H1 (cell line): ENCODE results near the gene BPIFB2. TPM values are rescaled to one million over a fixed set of nuclear protein-coding genes. Genes with fewer than 3 reads are reported as not detected.

Experiments used
- CTCF ChIA-PET: fragments of 300-600 bp; sonication (Branson Sonifier 250); formaldehyde crosslinking; loops from one replicate; lab custom pipeline; 2021; ENCODE audit not compliant: partially characterized antibody; lab: Charles Lee
- POLR2A ChIA-PET: fragments of 300-600 bp; sonication (Branson Sonifier 250); formaldehyde crosslinking; loops from one replicate; lab custom pipeline; 2021; ENCODE audit warnings: inconsistent platforms; ENCODE audit not compliant: partially characterized antibody; lab: Charles Lee
- DNase-seq, 2 experiments: peaks; one replicate each; pipeline versions ENCODE4 v3.0.0 to v3.0.0-alpha.2; 2010 to 2022; ENCODE audit warnings: low spot score in 2 of 2, low read depth in 1 of 2, mixed read lengths in 1 of 2
- FAIRE-seq: peaks from 2 replicates; lab custom pipeline; 2011; peaks lifted over from hg19 to GRCh38; lab: Jason Lieb, UNC
- H2AFZ ChIP-seq: 2 replicates; pipeline ENCODE4 v1.8.1; 2012; ENCODE audit warnings: low read length, inconsistent platforms
- H2AK5ac ChIP-seq: 2 replicates; pipeline ENCODE4 v1.6.1; 2013; ENCODE audit warnings: low read depth, low read length
- H2BK120ac ChIP-seq: replicated peaks from 2 replicates; pipeline ENCODE3; 2013; ENCODE audit warnings: low read depth, low read length, inconsistent platforms
- H2BK12ac ChIP-seq: 2 replicates; pipeline ENCODE4 v1.6.1; 2013; ENCODE audit warnings: low read depth, low read length
- H2BK15ac ChIP-seq: 2 replicates; pipeline ENCODE4 v1.6.1; 2013; ENCODE audit warnings: low read length
- H2BK20ac ChIP-seq: 2 replicates; pipeline ENCODE4 v1.6.1; 2013; ENCODE audit warnings: low read length
- H2BK5ac ChIP-seq: 2 replicates; pipeline ENCODE4 v1.6.1; 2013; ENCODE audit warnings: low read depth, low read length
- H3K14ac ChIP-seq: 2 replicates; pipeline ENCODE4 v1.6.1; 2013; ENCODE audit warnings: inconsistent platforms; ENCODE audit not compliant: insufficient read length
- H3K18ac ChIP-seq: 2 replicates; pipeline ENCODE4 v1.6.1; 2013; ENCODE audit warnings: low read length; ENCODE audit errors: extremely low read depth
- H3K23ac ChIP-seq: 2 replicates; pipeline ENCODE4 v1.6.1; 2013; ENCODE audit warnings: inconsistent platforms; ENCODE audit not compliant: insufficient read length
- H3K23me2 ChIP-seq: 2 replicates; pipeline ENCODE4 v1.6.1; 2013; ENCODE audit warnings: low read depth, low read length
- H3K27ac ChIP-seq: 2 replicates; pipeline ENCODE4 v1.6.1; 2011; ENCODE audit warnings: low read depth, low read length, inconsistent platforms
- H3K27me3 ChIP-seq, 4 experiments: replicated peaks in 1 of 4; 1 replicate in 1 of 4; 2 replicates in 3 of 4; pipeline versions ENCODE4 v1.6.1 to v1.8.1; 2011 to 2013; ENCODE audit warnings: low read length in 3 of 4, mild to moderate bottlenecking in 3 of 4, inconsistent platforms in 2 of 4, mixed read lengths in 2 of 4, moderate library complexity in 1 of 4; ENCODE audit not compliant: control insufficient read depth in 3 of 4, insufficient read depth in 3 of 4; ENCODE audit errors: extremely low read depth in 1 of 4
- H3K36me3 ChIP-seq, 4 experiments: 2 replicates each; pipeline versions ENCODE4 v1.6.1 to v1.8.1; 2011 to 2013; ENCODE audit warnings: mild to moderate bottlenecking in 4 of 4, low read length in 3 of 4, moderate library complexity in 2 of 4, control low read depth in 1 of 4, inconsistent platforms in 1 of 4; ENCODE audit not compliant: insufficient read depth in 4 of 4, control insufficient read depth in 2 of 4
- H3K4ac ChIP-seq: replicated peaks from 2 replicates; pipeline ENCODE3; 2013; ENCODE audit warnings: low read length, low read depth, mixed read lengths, inconsistent platforms; ENCODE audit not compliant: insufficient read length
- H3K4me1 ChIP-seq, 4 experiments: replicated peaks in 1 of 4; 1 replicate in 1 of 4; 2 replicates in 3 of 4; pipeline versions ENCODE4 v1.6.1 to v1.8.1; 2011 to 2013; ENCODE audit warnings: low read length in 3 of 4, inconsistent platforms in 2 of 4, mixed read lengths in 1 of 4; ENCODE audit not compliant: insufficient read depth in 4 of 4, control insufficient read depth in 3 of 4
- H3K4me2 ChIP-seq, 2 experiments: 2 replicates each; pipeline versions ENCODE4 v1.6.1 to v1.8.1; 2011 to 2013; ENCODE audit warnings: low read depth in 2 of 2, low read length in 2 of 2, control low read depth in 1 of 2, inconsistent platforms in 1 of 2, mild to moderate bottlenecking in 1 of 2; ENCODE audit not compliant: insufficient read depth in 1 of 2
- H3K4me3 ChIP-seq, 4 experiments: fragments of 200-600, 300-600 bp in 1 of 4; sonication (generic), shearing (Covaris generic), sonication (Bioruptor Twin) in 1 of 4; 2 replicates each; pipeline versions ENCODE4 v1.5.1 to v1.8.1; 2011 to 2016; ENCODE audit warnings: low read length in 4 of 4, low read depth in 3 of 4, control low read depth in 2 of 4, inconsistent platforms in 2 of 4, mild to moderate bottlenecking in 2 of 4, mixed read lengths in 1 of 4, moderate library complexity in 1 of 4; ENCODE audit not compliant: insufficient read depth in 2 of 4; ENCODE audit errors: extremely low read depth in 1 of 4
- H3K56ac ChIP-seq: replicated peaks from 2 replicates; pipeline ENCODE3; 2013; ENCODE audit warnings: low read depth, mild to moderate bottlenecking, mixed read lengths, low read length, inconsistent platforms; ENCODE audit not compliant: insufficient read length
- H3K79me1 ChIP-seq: 2 replicates; pipeline ENCODE4 v1.6.1; 2013; ENCODE audit warnings: low read depth, low read length, control low read depth
- H3K79me2 ChIP-seq, 2 experiments: 2 replicates each; pipeline versions ENCODE4 v1.6.1 to v1.8.1; 2012 to 2013; ENCODE audit warnings: low read length in 2 of 2, mild to moderate bottlenecking in 2 of 2, inconsistent platforms in 1 of 2; ENCODE audit not compliant: insufficient read depth in 2 of 2, control insufficient read depth in 1 of 2
- H3K9ac ChIP-seq, 4 experiments: replicated peaks in 1 of 4; 1 replicate in 1 of 4; 2 replicates in 3 of 4; pipeline versions ENCODE4 v1.6.1 to v1.8.1; 2011 to 2013; ENCODE audit warnings: low read depth in 3 of 4, low read length in 3 of 4, control low read depth in 2 of 4, mild to moderate bottlenecking in 2 of 4, moderate library complexity in 2 of 4, inconsistent platforms in 1 of 4; ENCODE audit errors: extremely low read depth in 1 of 4
- H3K9me3 ChIP-seq, 2 experiments: 2 replicates each; pipeline versions ENCODE4 v1.6.1 to v1.8.1; 2012 to 2013; ENCODE audit warnings: mild to moderate bottlenecking in 2 of 2, moderate library complexity in 2 of 2, control low read depth in 1 of 2, inconsistent platforms in 1 of 2, low read depth in 1 of 2, low read length in 1 of 2, mixed read lengths in 1 of 2; ENCODE audit not compliant: insufficient read depth in 2 of 2
- H4K20me1 ChIP-seq, 2 experiments: replicated peaks in 1 of 2; 2 replicates each; pipeline versions ENCODE3 to v1.8.1; 2011 to 2013; ENCODE audit warnings: inconsistent platforms in 2 of 2, low read length in 2 of 2, mild to moderate bottlenecking in 1 of 2; ENCODE audit not compliant: insufficient read depth in 2 of 2, control insufficient read depth in 1 of 2
- H4K5ac ChIP-seq: 2 replicates; pipeline ENCODE4 v1.6.1; 2013; ENCODE audit warnings: low read length, low read depth, mixed read lengths, inconsistent platforms; ENCODE audit not compliant: insufficient read length
- H4K8ac ChIP-seq: 2 replicates; pipeline ENCODE4 v1.8.0; 2013; ENCODE audit warnings: mild to moderate bottlenecking, moderate library complexity, low read length, inconsistent platforms; ENCODE audit not compliant: insufficient read depth; ENCODE audit errors: extremely low read depth
- H4K91ac ChIP-seq: replicated peaks from 2 replicates; pipeline ENCODE3; 2013; ENCODE audit warnings: low read length, mixed read lengths, inconsistent platforms; ENCODE audit not compliant: insufficient read length
- ASH2L ChIP-seq: fragments of 200-600, 300-600 bp; sonication (generic); IDR thresholded peaks from one replicate; pipeline ENCODE4 v1.7.1; 2017; ENCODE audit warnings: low read length
- ATF3 ChIP-seq: IDR thresholded peaks from 2 replicates; pipeline ENCODE4 v1.6.1; 2011; ENCODE audit warnings: low read depth, mild to moderate bottlenecking, low read length; ENCODE audit not compliant: insufficient read depth
- CHD1 ChIP-seq: IDR thresholded peaks from 2 replicates; pipeline ENCODE4 v1.6.1; 2012; ENCODE audit warnings: low read depth, low read length, improper control_type of control experiment
- E2F6 ChIP-seq: IDR thresholded peaks from 2 replicates; pipeline ENCODE4 v1.6.1; 2012; ENCODE audit warnings: inconsistent platforms
- KDM1A ChIP-seq: fragments of 200-600, 300-600 bp; sonication (generic); IDR thresholded peaks from 2 replicates; pipeline ENCODE4 v1.7.1; 2016; ENCODE audit warnings: mild to moderate bottlenecking, low read length, borderline replicate concordance
- NANOG ChIP-seq: IDR thresholded peaks from 2 replicates; pipeline ENCODE4 v1.6.1; 2011; ENCODE audit warnings: low read length, low read depth, mild to moderate bottlenecking, inconsistent platforms; ENCODE audit not compliant: insufficient read depth, poor library complexity, severe bottlenecking
- POLR2A ChIP-seq, 2 experiments: IDR thresholded peaks; 1 replicate in 1 of 2; 2 replicates in 1 of 2; pipeline ENCODE4 v1.6.1; 2011; ENCODE audit warnings: low read depth in 2 of 2, low read length in 2 of 2, mild to moderate bottlenecking in 2 of 2; ENCODE audit errors: control extremely low read depth in 1 of 2
- RAD21 ChIP-seq, 2 experiments: IDR thresholded peaks in 1 of 2; conservative IDR thresholded peaks in 1 of 2; 2 replicates each; pipeline ENCODE4 v1.6.1; 2011; ENCODE audit warnings: low read depth in 2 of 2, low read length in 2 of 2, improper control_type of control experiment in 1 of 2, inconsistent platforms in 1 of 2, mild to moderate bottlenecking in 1 of 2, moderate library complexity in 1 of 2
- SIX5 ChIP-seq: IDR thresholded peaks from 2 replicates; pipeline ENCODE4 v1.6.1; 2011; ENCODE audit warnings: mild to moderate bottlenecking, low read depth, low read length
- TAF1 ChIP-seq: IDR thresholded peaks from 2 replicates; pipeline ENCODE4 v1.6.1; 2011; ENCODE audit warnings: mild to moderate bottlenecking, low read depth, low read length
- TEAD4 ChIP-seq: IDR thresholded peaks from 2 replicates; pipeline ENCODE4 v1.6.1; 2012; ENCODE audit warnings: low read depth, low read length, inconsistent platforms, mixed read lengths
- WGBS, 2 experiments: shearing (Covaris generic) in 1 of 2; methylation state at CpG; one replicate each; pipeline versions ENCODE4 v1.1.6 to v1.1.7; 2013 to 2015; ENCODE audit warnings: low lambda C conversion rate in 2 of 2, mixed read lengths in 2 of 2, inconsistent platforms in 1 of 2, low coverage in 1 of 2, missing lambda C conversion rate in 1 of 2; ENCODE audit not compliant: insufficient replicate concordance in 2 of 2, insufficient coverage in 1 of 2, insufficient read length in 1 of 2; ENCODE audit errors: extremely low coverage in 1 of 2, missing lambda C conversion rate in 1 of 2; 5-methylcytosine and 5-hydroxymethylcytosine counted together
- polyA plus RNA-seq, 7 experiments: library from polyadenylated mRNA; depleted of rRNA in 3 of 7; stranded (reverse) in 5 of 7; unstranded in 2 of 7; fragments of >200 nt in 5 of 7; fragments of 200-250 nt in 2 of 7; gene quantifications; 1 replicate in 5 of 7; 2 replicates in 1 of 7; 4 replicates in 1 of 7; pipeline versions ENCODE4 v1.2.1 to v1.2.3, GENCODE V29; 2011 to 2013; ENCODE audit warnings: missing spikeins in 2 of 7, mixed read lengths in 2 of 7
- total RNA-seq: library from RNA; stranded (reverse); fragmentation: NEBNext Ultra II Directional; extraction: Animal tissue kit (Norgen Biotek cat#: 25700); gene quantifications from 2 replicates; pipeline ENCODE4 v1.2.1, GENCODE V29; 2021

BPIFB2 gene
- total and polyA plus RNA-seq, 2 of the 8 experiments (the other 6 are each of a cell fraction or from before 2014, with no cell fraction given): not detected

DNA sequence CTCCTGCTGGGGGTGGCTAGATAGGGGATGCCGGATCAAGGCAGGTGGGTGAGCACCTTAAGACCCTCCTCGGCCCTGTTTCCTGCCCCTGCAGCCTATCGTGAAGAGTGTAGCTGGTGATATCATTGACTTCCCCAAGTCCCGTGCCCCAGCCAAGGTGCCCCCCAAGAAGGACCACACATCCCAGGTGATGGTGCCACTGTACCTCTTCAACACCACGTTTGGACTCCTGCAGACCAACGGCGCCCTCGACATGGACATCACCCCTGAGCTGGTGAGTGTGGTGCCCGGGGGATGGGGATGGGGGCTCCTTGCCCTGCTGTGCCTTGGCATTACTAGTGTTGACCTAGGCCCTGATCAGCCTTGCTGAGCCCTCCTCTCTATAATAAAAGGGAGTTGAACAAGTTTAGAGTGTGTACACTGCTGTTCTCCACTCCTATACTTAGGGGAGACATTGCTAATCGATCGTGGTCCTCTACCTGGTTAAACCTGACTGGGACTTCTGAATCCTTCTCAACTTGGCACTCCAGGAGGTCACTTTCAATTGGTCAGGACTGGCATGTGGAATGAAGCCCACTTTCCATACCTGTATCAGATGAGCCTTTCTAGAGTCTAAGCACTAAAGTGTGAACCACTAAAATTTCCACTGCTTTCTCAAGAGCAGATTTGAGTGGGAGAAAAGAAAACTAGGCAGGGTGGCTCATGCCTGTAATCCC is 57.2 kb downstream of the BPIFB2 start:
- Histone ChIP-seq H3K4me1 (no peaks in the 10 kb centered on the region), H3K4ac (no peak overlapping the region), H2AK5ac (no peak overlapping the region), H3K23ac (no peak overlapping the region), H3K9ac (no peak overlapping the region), H3K36me3 (no peaks in the 10 kb centered on the region), H3K18ac (no peak overlapping the region), H3K79me2 (no peaks in the 10 kb centered on the region), H4K91ac (no peak overlapping the region), H2AFZ (no peak overlapping the region), H3K56ac (no peak overlapping the region), H4K8ac (no peak overlapping the region; the same call in 1 of the 2 replicates), H3K27ac (no peak overlapping the region), H3K14ac (no peak overlapping the region), H2BK5ac (no peak overlapping the region), H4K5ac (no peak overlapping the region), H3K23me2 (no peaks in the 10 kb centered on the region), H2BK120ac (no peak overlapping the region), H3K4me2 (no peak overlapping the region), H3K4me3 (no peak overlapping the region), H3K9me3 (no peaks in the 10 kb centered on the region), H3K79me1 (no peaks in the 10 kb centered on the region), H4K20me1 (no peaks in the 10 kb centered on the region), H2BK15ac (no peak overlapping the region), H2BK12ac (no peak overlapping the region), H2BK20ac (no peak overlapping the region), H3K27me3 (no peaks in the 10 kb centered on the region)
- ChIA-PET CTCF (no interaction called here), POLR2A (no interaction called here)
- no peak for FAIRE-seq
- no peak for DNase-seq
- 93% methylated on average over 11 of the region's 11 CpGs; no CpG with 5 or more reads in 1 of the 2 experiments for WGBS, 2 experiments
- TF ChIP-seq NANOG: no peak
- TF ChIP-seq ATF3: no peak
- TF ChIP-seq KDM1A: no peak
- TF ChIP-seq E2F6: no peak
- TF ChIP-seq POLR2A (IDR thresholded peaks at IDR 0.05; ENCODE audit: control extremely low read depth in 1 of 2, low read depth in 2 of 2, low read length in 2 of 2): no peak
- TF ChIP-seq RAD21 (IDR thresholded peaks at IDR 0.05 in 1 of 2, conservative IDR thresholded peaks at IDR 0.05 in 1 of 2; ENCODE audit: low read depth in 2 of 2, low read length in 2 of 2): no peak
- no peak for TF ChIP-seq SIX5
- no peak for TF ChIP-seq TAF1
- no peak for TF ChIP-seq CHD1
- no peak for TF ChIP-seq TEAD4
- TF ChIP-seq ASH2L: no peak
